A549 (cell line): ENCODE data around the gene ULK4.

ENCODE experiments used
- CBX2 ChIP-seq: fragments of 200-600 bp; sonication (generic); IDR thresholded peaks from 2 replicates; pipeline ENCODE4 v1.6.1; 2016; ENCODE audit warnings: low read depth, mild to moderate bottlenecking, borderline replicate concordance
- CHD2 ChIP-seq: fragments of 150-350 bp; IDR thresholded peaks from 2 replicates; pipeline ENCODE4 v1.6.1; 2014; ENCODE audit warnings: low read length; ENCODE audit not compliant: partially characterized antibody
- CTCF ChIP-seq: fragments of >200 bp; sonication (Bioruptor Twin); formaldehyde crosslinking; IDR thresholded peaks from 3 replicates; pipeline ENCODE4 v1.5.1; 2016
- EP300 ChIP-seq, 2 experiments: fragments of >200 bp; sonication (Bioruptor Twin); formaldehyde crosslinking; IDR thresholded peaks; 2 replicates in 1 of 2; 3 replicates in 1 of 2; pipeline ENCODE4 v1.6.1; 2016 to 2017
- NR3C1 ChIP-seq: fragments of >200 bp; sonication (Bioruptor Twin); formaldehyde crosslinking; IDR thresholded peaks from 3 replicates; pipeline ENCODE4 v1.6.1; 2017
- POLR2A ChIP-seq: IDR thresholded peaks from 2 replicates; pipeline ENCODE4 v1.6.1; 2012; ENCODE audit warnings: mild to moderate bottlenecking, low read length
- RFX5 ChIP-seq: fragments of 450-650 bp; IDR thresholded peaks from 2 replicates; pipeline ENCODE4 v1.7.1; 2014; ENCODE audit warnings: antibody characterized with exemption, mild to moderate bottlenecking, moderate library complexity
- SMC3 ChIP-seq: fragments of >200 bp; sonication (Bioruptor Twin); formaldehyde crosslinking; IDR thresholded peaks from 3 replicates; pipeline ENCODE4 v1.6.1; 2018; ENCODE audit warnings: inconsistent platforms

- no peak for TF ChIP-seq RFX5
- no peak for TF ChIP-seq POLR2A
- no peak for TF ChIP-seq CBX2
- TF ChIP-seq CTCF: peak; percentile 48
- TF ChIP-seq NR3C1: no peak
- no peak for TF ChIP-seq EP300 (IDR thresholded peaks at IDR 0.05)
- TF ChIP-seq SMC3: peak; percentile 52; the same call in 1 of the 3 replicates
- TF ChIP-seq CHD2: no peak
These were observed 759.0 kb downstream of the ULK4 start for GRCh38 chr3:41202834-41203345.
